GM12873 (cell line): Measurements from ENCODE around the gene VCP.

Experiments used
- CTCF ChIP-seq: IDR thresholded peaks from 2 replicates; pipeline ENCODE4 v1.5.1; 2012; ENCODE audit warnings: low read depth, mild to moderate bottlenecking, moderate library complexity, low read length, control low read depth; ENCODE audit not compliant: insufficient read depth; ENCODE audit errors: missing control alignments

Gene VCP

DNA sequence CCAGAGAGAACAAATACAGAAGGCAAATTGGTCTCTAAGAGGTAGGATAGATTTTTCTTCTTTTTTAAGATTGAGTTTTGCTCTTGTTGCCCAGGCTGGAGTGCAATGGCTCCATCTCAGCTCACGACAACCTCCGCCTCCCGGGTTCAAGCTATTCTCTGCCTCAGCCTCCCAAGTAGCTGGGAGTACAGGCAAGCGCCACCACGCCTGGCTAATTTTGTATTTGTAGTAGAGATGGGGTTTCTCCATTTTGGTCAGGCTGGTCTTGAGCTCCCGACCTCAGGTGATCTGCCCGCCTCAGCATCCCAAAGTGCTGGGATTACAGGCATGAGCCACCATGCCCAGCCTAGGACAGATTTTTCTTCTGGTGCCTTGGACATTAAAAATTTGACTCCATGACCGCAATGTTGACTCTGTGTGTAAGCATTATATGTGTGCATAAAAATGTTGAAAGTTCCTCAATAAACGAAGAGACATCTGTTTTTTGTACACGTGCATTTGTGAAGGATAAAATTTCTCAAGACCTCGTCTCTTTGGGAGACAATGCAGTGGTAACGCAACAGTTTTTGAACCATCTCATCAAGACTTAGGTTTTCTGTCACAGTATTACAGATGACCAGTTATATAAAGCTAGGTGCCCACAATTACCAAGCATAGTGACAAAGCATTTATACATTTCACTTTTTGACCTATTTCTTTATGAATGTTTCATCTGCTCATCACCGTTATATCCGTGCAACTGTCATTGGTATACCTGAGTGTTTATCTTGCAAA is 17.4 kb downstream of the VCP start:
- TF ChIP-seq CTCF: no peak

GRCh38 chr9:35054185-35054835 is 18.1 kb downstream of the VCP start:
- no peak for TF ChIP-seq CTCF

- TF ChIP-seq CTCF: peak; percentile 75
Measured at GRCh38 chr9:35051069-35051967, 21.1 kb downstream of the VCP start.

GRCh38 chr9:35048511-35048910 is 23.9 kb downstream of the VCP start:
- no peak for TF ChIP-seq CTCF

GRCh38 chr9:35044071-35044470 is 28.4 kb downstream of the VCP start:
- TF ChIP-seq CTCF: no peak

- TF ChIP-seq CTCF: no peak
Measured at GRCh38 chr9:35042891-35043545, 29.4 kb downstream of the VCP start.
